Retinal pigment epithelial cell (primary cell): ENCODE measurements around the gene CTNNBL1.
"Not testable (repeated sequence)": the region's sequence is repeated elsewhere in the genome, so short reads cannot be mapped to it uniquely, and the experiment has no call there.

Experiments
- DNase-seq: peaks from one replicate; pipeline ENCODE4 v3.0.0-alpha.2; 2010; ENCODE audit warnings: low read depth
- H3K4me3 ChIP-seq: 2 replicates; pipeline ENCODE4 v1.5.1; 2011; ENCODE audit warnings: mild to moderate bottlenecking, low read length, control low read depth, moderate library complexity
- CTCF ChIP-seq: conservative IDR thresholded peaks from 2 replicates; pipeline ENCODE4 v1.5.1; 2011; ENCODE audit warnings: low read depth, low read length, control low read depth, inconsistent platforms

The CTNNBL1 gene

GRCh38 chr20:37677969-37678861 lies 15.6 kb upstream of the CTNNBL1 start:
- no peak for DNase-seq
- TF ChIP-seq CTCF = no peak
- no peak overlapping the region for H3K4me3 ChIP-seq

GRCh38 chr20:37679751-37680150 lies 14.1 kb upstream of the CTNNBL1 start:
- not testable (repeated sequence) for H3K4me3 ChIP-seq, DNase-seq

GRCh38 chr20:37680420-37680819 lies 13.4 kb upstream of the CTNNBL1 start:
- DNase-seq = peak; percentile 34
- no peak for TF ChIP-seq CTCF
- H3K4me3 ChIP-seq = no peak overlapping the region

GRCh38 chr20:37681384-37682112 lies 12.3 kb upstream of the CTNNBL1 start:
- TF ChIP-seq CTCF = no peak

DNA sequence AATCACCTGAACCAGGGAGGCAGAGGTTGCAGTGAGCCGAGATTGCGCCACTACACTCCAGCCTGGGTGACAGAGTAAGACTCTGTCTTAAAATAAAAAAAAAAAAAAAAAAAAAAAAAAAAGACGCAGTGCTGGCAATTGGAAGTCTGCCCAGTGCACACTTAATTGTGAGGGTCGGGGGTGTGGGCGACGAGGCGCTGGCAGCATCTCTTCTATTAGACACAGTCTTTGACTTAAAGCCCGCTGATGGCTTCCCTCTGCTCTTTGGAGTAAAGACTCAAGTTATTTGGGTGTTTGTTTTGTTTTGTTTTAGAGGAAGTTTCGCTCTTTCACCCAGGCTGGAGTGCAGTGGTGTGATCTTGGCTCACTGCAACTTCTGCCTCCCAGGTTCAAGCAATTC lies 10.7 kb upstream of the CTNNBL1 start:
- not testable (repeated sequence) for H3K4me3 ChIP-seq, DNase-seq

More at GRCh38 chr20:37681384-37682112, 12.3 kb upstream of the CTNNBL1 start:
- no peak overlapping the region for H3K4me3 ChIP-seq
- DNase-seq = no peak

DNA sequence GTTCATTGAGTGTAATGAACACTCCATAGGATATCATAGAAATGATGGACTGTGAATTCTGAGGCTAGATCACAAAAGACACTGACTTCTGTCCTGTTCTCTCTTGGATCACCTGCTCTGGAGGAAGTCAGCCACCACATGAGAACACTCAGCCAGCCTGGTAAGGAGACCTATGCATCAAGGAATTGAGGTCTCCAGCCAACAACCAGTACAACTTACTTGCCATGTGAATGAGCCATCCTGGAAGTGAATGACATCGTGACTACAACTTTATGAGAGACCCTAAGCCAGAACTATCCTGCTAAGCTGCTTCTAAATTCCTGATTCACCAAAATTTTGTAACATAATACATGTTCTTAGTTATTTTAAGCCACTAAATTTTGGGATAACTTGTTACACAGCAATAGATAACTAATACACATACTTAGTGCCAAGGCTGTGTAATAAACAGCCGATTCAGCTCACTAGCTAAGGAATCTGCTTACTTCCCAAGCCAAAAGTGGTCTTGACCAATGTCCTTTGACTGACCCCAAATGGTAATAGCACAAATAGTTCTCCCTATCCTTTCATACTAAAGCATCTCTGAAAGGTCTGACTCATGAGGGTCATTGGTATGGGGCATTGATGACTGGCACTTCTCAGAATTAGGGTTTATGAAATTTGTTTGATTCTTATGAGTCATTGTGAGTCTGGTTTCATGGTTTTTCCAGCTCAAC lies 6.9 kb upstream of the CTNNBL1 start:
- no peak overlapping the region for H3K4me3 ChIP-seq
- peak; percentile 55 for DNase-seq
- no peak for TF ChIP-seq CTCF

- DNase-seq = no peak
- no peak for TF ChIP-seq CTCF
- H3K4me3 ChIP-seq = no peak overlapping the region
Measured at GRCh38 chr20:37687478-37687805, 6.4 kb upstream of the CTNNBL1 start.
